HG03442 (cell line): Measurements from ENCODE around the gene LAMA3.
A peak's percentile ranks its signal among the peaks of the same experiment; 100 is the strongest.

Experiments used
- ATAC-seq: cut with Tn5 transposase; IDR thresholded peaks from one replicate; pipeline ENCODE4 v1.9.1; 2021; ENCODE audit warnings: mild to moderate bottlenecking, moderate library complexity; ENCODE audit not compliant: unreplicated experiment

The LAMA3 gene

DNA sequence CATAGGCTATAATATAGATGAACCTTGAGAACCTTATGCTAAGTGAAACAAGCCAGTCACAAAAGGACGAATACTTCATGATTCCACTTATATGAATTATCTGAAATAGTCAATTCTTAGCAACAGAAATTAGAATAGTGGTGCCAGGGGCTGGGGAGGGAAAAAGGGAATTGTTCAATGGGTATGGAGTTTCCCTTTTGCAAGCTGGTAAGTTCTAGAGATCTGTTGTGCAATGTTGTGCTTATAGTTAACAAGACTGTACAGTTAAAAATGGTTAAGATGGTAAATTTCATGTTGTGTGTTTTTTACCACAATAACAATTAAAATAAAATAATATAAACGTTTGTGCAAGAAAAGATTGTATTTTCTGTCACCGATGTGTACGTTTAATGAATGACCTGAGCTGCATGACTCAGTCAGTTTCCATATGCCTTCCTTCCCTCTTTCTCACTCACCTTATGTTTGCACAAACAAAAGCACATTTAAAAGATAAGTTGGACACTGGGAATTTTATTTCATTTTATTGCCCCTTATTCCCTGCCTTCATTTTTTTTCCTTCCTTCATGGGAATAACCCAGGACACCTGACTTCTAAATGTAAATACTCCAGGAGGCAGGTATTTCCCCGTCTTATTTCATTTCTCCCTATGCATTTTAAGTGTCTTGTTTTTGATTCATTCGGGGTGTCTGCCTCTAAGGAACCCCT lies 181.6 kb downstream of the LAMA3 start:
- no peak for ATAC-seq

DNA sequence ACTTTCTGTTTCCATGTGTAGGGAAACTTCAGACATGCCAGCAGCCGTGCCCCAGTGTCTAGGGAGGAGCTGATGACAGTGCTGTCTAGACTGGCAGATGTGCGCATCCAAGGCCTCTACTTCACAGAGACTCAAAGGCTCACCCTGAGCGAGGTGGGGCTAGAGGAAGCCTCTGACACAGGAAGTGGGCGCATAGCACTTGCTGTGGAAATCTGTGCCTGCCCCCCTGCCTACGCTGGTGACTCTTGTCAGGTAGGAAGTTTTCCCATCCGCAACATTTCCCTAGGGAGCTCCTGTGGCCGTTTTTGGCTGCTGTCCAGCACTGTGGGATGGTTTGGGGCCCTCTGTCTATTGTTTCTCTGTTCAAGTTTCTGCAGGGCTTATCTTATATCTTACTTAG lies 182.2 kb downstream of the LAMA3 start:
- ATAC-seq, result peak; percentile 79

DNA sequence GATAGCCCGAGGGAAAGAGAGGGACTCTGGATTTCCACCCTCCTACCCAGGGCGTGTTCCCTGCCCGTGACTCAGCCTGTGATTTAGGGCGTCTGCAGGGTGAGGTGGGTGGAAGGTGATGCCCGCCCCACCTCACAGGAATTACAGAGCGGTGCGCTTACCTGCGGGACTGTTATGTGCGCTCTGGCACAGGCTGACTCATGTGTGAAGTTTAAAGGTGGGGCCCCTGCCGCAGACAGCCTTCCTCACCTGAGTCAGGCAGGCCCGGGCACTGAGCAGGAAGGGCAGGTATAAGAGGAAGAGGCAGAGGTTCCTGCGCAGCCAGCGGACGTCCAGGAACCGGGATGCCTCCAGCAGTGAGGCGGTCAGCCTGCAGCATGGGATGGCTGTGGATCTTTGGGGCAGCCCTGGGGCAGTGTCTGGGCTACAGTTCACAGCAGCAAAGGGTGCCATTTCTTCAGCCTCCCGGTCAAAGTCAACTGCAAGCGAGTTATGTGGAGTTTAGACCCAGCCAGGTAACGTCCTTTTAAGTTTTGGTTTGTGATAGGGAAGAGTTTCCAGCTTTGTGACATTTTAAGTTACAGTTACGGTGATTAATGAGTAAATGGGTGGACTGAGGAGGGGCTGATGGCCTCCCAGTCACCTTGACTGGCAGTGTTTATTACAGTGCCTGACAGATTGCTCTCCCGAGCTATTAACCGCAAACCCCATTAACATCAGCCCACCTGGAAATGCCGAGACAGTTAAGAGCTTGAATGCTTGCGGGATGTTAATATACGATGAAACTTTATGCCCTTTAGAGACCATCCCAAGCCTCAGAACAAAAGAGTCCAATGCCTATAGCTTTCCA lies 183.7 kb downstream of the LAMA3 start:
- no peak for ATAC-seq

DNA sequence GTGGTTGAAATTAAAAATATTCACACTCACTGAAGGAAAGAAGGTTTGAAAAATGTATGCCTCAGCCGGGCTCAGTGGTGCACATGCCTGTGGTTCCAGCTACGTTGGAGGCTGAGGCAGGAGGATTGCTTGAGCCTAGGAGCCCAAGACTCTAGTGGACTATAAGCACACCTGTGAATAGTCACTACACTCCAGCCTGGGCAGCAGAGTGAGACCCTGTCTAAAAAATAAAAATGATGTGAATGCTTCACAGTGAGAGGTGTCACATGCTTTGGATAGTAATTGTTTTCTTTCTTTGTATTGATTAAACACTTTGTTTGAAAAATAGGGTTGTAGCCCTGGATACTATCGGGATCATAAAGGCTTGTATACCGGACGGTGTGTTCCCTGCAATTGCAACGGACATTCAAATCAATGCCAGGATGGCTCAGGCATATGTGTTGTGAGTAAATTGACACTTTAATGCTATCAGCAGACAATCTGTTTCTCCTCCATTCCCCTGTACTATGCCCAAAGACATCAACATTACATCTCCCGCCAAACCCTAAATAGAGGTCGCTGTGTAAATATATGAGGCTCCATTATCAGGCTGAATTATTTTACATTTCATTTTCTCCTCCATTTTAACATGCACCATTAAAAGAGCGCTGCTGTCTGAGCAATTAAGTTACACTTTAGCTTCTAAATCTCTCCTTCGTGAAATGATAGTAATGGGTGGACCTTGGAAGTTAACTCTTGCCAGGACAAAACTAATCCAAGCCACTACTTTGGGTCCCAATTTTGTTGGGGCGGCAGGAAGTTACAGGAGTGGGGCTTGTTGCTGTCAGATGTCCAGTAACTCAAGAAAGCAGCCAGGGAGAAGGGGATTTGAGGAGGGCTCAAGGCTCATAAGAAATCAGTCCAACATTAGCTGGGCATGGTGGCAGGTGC lies 187.0 kb downstream of the LAMA3 start:
- ATAC-seq, result no peak

DNA sequence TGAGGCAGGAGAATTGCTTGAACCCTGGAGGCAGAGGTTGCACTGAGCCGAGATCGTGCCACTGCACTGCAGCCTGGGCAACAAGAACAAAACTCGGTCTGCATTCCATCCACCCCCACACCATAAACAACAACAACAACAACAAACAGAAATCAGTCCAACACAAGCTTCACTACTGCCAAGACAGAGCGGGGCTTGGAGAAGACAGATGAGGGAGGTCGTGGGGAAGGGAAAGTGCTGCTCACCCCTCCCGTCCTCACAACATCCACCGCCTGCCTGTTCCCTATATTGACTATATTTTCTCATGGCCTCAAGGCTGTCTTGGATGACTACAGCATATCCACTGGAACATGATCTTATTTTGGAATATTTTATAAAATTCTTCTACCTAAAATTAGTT lies 187.7 kb downstream of the LAMA3 start:
- ATAC-seq, result no peak

DNA sequence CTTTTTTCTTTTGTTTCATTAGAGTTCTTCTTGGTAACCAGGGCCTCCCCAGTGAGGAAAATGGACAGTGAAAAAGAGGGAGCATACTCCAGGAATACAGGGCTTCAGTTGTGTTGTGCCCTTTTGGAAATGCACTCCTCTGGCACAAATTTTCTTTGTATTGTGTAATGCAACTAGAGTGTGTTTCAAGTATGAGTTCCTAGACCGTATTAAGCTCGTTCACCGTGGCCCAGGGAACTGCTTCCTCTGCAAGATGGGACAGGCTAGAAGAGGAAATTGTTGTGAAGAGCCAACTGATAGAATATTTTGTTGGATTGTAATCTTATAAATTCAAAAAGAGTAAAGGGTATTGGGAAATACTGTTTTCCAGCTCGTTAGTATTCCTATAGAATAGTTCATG lies 188.1 kb downstream of the LAMA3 start:
- no peak for ATAC-seq

DNA sequence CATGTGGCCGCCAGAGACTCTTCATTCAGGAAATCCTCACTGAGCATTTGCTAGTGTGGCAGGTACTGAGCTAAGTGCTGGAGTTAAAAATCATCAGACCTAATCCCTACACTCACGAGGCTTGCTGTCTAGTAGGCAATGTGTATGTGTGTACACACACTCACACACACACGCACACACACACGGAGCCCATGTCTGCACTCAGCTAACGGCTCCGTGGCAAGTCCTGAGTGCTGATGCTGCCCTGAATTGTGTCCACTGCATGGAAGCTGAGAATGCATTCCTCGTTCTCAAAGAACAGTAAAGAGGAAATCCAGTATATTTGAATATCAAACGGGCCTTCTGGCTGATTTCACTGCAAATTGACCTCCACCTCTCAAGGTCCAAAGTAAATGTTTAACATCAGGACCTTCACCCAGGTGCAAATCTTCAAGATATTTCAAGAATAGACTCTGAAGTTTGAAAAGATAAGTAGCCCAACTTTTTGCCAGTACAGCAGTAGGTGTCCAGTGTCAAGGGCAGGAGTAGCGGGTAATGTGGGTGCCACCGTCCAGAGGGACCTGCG lies 189.2 kb downstream of the LAMA3 start:
- ATAC-seq, result no peak

DNA sequence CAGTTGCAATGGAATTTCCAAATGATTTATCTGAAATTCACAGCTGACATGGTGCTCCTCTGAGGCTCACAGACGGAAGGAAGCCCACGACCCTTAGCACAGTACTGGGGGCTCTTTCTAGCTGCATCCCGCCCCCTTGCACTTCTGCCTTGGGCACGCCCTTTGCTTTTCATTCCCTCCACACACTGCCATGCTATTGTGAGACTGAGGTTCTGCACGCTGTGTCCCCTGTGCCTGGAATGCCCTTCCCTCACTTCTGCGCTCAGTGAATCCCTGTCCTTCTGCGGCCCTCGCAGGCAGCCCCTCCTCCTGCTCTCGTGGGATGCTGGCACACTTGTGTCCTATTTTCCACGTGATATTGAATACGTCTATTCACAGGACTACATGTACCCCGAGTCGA lies 189.9 kb downstream of the LAMA3 start:
- ATAC-seq, result no peak

DNA sequence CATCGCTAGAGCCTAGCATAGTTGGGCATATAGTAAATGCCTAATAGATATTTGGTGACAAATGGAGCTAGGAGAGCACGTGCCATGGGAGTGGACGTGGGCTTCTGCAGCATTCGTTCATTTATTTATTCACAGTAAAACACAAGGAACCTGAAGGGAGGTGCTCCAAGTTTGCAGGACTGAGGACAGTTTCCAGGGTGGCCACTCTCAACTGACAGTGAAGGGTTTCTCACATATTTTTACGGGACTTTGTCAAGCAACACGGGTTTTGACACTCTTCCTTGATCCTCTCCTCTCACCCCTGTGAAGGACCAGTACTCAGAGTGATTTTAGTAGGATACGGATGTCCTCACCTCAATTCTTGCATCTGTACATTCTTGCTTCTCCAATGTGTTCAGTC lies 190.3 kb downstream of the LAMA3 start:
- ATAC-seq, result no peak

DNA sequence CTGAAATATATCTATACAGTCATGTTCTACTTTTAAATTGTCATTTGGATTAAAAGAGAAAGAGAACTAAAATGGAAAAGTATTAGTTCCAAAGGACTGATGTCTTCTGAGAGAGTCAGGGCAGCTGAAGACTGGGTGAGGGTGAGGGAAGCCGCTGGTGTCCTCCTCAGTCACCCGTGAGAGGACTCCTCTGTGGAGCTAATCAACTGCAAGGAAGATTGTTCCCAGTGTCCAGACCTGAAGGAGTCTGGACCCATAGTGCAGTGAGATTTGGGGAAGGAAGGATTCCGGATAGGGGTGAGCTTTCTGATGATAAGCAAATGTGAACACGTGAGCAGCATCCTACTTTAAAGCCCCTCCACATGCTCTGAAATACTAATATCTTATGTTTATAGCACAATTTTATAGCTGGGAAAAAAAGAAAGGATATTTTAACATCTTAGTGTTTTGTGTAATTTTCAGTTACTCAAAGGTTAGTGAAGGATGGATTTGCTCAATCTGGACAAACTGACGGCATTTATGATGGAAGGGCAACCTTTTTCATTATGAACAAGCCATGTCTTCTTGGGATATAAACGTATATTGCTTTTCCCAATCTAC lies 190.8 kb downstream of the LAMA3 start:
- no peak for ATAC-seq

DNA sequence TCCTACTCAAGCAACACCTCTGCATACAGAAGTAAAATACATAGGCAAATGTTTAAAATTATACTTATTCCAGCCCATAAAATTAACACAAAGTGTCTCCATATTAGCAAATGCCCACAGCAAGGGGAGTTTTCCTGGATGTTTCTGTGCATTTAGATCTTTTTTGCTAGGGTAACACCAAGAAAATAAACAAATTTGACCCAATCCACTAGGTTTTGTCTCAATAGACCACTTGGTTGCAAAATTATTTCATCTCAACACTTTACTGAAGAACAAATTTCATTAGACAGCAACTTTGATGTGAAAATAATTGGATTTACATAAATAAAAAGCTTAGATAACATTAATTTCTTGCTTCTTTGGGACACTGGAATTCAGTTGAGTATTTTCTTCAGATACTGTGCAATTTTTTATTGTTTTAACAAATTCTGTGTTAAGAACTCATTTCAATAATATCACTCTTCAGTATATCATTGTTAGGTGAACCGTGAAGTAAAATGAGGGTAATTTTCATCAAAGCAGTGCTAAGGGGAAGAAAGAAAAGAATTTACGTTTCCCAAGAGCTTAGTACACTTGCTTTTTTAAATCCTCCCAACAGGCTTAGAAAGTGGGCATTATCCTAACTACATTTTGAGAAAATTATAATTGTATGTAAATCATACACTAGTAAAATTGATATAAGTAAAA lies 191.8 kb downstream of the LAMA3 start:
- no peak for ATAC-seq

DNA sequence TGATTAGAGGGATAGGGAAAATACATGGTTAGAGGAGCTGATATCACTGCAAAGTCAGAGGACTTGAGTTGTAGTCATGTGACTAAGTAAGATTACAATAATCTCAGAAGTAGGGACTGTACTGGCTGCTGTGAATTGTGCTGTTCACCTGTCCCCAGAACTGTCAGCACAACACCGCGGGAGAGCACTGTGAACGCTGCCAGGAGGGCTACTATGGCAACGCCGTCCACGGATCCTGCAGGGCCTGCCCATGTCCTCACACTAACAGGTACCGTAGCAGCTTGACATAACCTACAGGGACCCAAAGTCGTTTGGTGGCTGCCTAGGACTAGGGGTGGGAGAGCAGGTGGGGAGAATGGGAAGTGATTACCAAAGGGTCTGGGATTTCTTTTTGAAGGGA lies 192.5 kb downstream of the LAMA3 start:
- ATAC-seq, result no peak

DNA sequence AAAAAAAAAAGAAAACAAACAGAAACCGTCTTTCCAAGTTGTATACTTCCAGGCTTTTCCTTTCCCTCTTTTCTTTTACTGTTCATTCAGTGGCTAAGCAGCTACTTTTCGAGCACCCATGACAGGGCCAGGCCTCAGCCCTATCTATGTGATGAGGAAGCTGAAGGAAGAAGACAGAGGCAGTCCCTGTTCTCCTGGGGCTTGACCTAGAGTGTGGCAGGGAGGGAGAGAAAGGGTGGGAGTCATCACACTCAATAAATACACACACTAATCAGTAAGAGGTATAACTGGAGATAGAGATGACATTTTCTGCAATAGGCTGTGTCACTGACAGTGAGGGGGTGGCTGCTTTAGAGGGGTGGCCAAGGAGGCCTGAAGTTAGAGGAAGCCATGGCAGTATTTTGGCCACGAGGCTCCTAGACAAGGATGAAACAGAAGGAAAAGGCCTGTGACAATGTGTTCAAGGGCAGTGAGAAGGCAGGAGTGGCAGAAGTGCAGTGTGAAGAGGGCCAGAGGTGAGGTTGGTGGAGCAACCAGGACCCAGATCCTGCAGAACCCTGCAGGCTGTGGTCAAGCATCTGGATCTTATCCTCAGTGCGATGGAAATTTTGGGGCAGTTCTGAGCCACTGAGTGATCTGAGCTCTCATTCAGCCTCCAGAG lies 193.5 kb downstream of the LAMA3 start:
- no peak for ATAC-seq

DNA sequence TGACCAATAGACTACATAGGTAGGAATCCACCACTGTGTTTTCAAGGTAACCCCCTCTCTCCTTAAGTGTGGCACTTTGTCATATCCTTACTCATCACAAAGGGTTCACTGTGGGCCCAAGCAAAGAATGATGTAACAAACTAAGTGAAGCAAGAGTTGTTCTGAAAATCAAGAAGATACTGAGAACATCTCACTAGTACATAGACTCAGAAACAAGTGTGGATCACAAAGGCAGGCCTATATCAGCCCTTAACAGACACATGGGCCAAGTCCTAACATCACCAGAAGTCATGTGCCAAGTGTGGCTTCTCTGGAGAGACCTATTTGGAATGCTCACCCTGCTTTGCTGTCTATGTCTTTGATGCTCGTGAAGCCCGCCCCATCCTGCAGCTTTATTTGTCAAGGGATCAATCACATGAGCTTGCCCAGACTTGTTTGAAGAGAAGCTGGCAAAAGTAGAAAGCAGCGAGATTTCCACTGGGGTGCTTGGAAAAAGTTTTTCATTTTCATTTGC lies 194.1 kb downstream of the LAMA3 start:
- no peak for ATAC-seq

DNA sequence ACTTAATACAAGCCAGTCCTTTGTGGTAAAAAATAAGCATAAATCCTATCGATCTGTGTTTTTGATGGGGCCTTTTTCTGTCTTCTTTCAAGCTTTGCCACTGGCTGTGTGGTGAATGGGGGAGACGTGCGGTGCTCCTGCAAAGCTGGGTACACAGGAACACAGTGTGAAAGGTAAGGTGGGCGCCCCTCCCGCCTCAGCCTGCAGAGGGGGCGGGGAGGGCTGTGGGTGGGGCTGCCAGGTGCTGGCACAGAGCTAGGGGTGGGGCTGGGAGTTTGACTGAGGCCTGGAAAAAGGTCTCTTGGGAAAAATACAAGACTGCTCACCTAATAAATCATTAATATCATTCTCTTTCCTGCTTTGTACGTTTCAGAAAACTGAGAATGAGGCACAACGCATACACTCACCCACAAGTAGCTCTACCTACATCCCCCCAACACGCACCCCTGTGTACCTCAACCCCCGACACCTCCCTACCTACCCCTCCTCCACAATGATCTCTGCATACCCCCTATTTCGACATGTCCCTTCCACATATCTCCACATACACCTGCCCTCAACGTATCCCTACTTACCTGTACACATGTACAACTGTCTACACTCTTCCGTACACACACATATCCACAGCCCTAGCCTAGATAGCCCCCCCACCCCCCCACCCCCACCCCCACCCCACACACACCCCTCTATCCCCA lies 195.6 kb downstream of the LAMA3 start:
- no peak for ATAC-seq

DNA sequence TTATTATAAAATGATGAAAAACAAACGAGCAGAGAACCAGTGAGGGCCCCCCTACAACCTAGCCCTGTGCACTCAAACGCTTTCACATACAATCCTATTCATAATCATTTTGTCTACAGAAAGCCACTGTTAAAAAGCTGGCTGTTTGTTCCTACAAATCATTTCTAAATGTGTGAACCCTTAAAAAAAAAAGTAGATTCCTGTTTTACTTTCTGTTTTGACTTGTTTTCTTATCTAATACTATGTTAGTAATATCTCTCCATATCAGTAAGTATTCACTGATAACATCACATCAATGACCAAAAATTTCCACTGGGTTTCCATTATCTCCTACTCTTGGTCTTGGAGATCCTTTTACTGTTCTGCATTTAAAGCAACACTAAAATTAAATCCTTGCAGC lies 196.5 kb downstream of the LAMA3 start:
- no peak for ATAC-seq

DNA sequence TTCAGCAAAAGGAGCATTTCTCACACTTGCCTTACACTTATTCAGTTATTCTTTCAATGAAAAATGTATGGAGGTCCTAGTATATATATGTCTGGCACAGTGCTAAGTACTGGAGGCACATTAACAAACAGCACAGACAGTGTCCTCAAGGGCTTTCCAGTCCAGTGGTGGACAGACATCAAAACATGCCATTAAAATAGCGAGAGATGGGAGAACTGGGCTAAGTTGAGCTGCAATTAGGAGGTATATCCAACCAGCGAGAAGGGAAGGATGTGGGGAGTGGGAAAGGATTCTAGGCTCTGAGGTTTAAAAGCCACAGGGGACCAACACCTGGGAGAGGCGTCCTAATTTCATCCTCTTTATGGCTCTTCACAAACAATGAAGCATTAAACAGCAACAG lies 197.8 kb downstream of the LAMA3 start:
- ATAC-seq, result no peak

DNA sequence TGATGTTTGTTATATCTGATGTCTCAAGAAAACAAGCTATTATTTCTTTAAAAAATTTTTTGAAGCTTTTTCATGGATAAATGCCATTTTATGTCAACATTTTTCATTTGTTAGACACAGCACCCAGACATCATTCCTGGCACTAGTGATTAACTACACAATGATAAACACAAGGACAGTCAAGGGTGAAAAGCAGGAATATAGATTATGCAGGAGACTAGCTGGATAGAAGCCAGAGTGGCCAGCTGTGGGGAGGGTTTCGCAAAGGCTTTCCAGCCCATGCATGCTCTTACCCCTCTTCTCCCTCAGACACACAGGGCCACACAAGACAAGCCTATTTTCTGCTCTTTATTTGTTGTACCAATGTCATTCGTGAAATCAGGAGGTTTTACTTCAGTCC lies 198.2 kb downstream of the LAMA3 start:
- ATAC-seq, result no peak

DNA sequence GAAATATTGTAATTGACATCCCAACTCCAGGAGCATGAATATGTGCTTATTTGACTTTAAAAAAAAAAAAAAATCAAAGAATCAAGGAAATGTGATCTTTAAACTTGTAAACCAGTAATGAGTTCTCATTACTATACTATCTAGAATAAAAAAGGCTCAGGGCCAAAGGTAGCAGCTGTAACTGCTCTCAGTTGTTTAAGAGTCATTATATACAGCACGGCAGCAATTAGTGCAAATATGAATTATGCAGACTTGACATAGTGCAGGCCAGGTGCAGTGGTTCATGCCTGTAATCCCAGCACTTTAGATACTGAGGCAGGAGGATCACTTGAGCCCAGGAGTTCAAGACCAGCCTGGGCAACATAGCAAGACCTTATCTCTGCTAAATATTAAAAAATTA lies 199.6 kb downstream of the LAMA3 start:
- ATAC-seq, result no peak
